Kidney glomerular epithelial cell (primary cell): ENCODE data around the gene AUTS2.
"Not testable (repeated sequence)": the region's sequence is repeated elsewhere in the genome, so short reads cannot be mapped to it uniquely, and the experiment has no call there.

Experiments
- DNase-seq: peaks from one replicate; lab custom pipeline; 2025; lab: John Stamatoyannopoulos, UW

The AUTS2 gene

GRCh38 chr7:70582927-70583895 lies 984.9 kb downstream of the AUTS2 start:
- no peak for DNase-seq

GRCh38 chr7:70583965-70584883 lies 985.9 kb downstream of the AUTS2 start:
- DNase-seq: no peak

- no peak for DNase-seq
Observed at GRCh38 chr7:70585071-70585470, 986.8 kb downstream of the AUTS2 start.

GRCh38 chr7:70586822-70587221 lies 988.5 kb downstream of the AUTS2 start:
- DNase-seq: no peak

- no peak for DNase-seq
Observed at GRCh38 chr7:70587739-70588138, 989.5 kb downstream of the AUTS2 start.

DNA sequence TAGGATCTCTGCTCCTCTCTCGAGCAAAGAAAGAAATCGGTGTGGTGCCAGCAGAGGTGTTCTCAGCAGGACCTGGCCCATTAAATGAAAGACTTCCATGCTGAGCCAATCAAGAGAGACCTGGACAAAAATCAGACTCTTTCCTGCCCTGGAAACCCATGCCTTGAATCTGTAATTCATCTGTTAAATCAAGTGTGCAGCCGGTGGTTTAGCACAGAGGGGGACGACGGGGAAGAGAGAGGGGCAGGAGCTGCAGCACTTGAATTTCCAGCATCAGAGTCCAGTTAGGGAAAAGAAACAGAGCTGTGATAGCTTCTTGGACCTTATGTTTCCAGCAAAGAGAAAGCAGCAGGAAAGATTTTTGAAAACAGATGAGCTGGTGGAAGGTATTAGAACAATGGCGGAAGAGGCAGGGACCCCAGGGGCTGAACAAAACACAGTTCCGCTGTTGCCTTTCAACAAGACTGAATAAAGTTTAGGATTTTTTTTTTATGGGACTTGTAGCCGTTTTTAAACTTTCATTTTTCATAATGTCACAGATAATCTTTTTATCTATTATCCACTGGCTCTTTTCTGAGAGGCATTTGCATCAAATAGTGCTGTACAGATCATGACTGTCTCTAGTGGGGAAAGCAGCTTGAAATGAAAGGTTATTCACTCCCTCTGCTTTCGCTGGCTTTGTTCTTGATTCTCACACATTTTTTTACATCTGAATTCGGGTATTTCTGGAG lies 990.1 kb downstream of the AUTS2 start:
- no peak for DNase-seq

- no peak for DNase-seq
Observed at GRCh38 chr7:70589010-70589409, 990.7 kb downstream of the AUTS2 start.

GRCh38 chr7:70589590-70589989 lies 991.3 kb downstream of the AUTS2 start:
- no peak for DNase-seq

GRCh38 chr7:70590126-70590854 lies 992.0 kb downstream of the AUTS2 start:
- DNase-seq: no peak

DNA sequence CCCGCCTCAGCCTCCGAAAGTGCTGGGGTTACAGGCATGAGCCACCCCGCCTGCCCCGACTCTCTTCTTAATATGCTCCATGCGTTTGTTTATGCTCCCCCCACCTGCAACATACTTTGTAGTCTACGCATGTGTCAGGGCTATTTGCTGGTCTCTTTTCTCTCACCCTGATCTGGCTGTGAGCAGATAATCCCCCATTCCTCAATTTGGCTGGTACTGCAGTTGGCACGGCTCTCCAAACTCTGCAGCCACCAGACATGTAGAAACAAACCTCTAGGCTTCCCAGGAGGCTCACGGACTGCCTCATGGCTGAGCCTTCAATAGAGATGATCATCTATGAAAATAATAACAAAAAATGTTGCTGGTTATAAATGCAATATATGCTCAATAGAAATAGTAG lies 993.4 kb downstream of the AUTS2 start:
- no peak for DNase-seq

DNA sequence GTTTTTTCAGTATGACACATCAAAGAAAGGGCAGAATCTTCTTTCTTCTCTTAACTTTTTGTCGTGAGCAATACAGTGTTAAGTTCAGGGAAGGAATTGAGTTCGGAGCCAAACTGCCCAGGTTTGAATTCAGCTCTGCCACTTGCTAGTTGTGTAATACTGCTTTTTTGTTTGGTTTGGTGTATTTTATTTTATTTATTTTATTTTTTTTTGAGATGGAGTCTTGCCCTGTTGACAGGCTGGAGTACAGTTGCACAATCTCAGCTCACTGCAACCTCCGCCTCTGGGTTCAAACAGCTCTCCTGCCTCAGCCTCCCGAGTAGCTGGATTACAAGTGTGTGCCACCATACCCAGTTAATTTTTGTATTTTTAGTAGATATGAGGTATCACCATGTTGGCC lies 993.9 kb downstream of the AUTS2 start:
- no peak for DNase-seq

GRCh38 chr7:70594170-70594569 lies 995.9 kb downstream of the AUTS2 start:
- no peak for DNase-seq

- not testable (repeated sequence) for DNase-seq
Observed at GRCh38 chr7:70594885-70595284, 996.6 kb downstream of the AUTS2 start.

DNA sequence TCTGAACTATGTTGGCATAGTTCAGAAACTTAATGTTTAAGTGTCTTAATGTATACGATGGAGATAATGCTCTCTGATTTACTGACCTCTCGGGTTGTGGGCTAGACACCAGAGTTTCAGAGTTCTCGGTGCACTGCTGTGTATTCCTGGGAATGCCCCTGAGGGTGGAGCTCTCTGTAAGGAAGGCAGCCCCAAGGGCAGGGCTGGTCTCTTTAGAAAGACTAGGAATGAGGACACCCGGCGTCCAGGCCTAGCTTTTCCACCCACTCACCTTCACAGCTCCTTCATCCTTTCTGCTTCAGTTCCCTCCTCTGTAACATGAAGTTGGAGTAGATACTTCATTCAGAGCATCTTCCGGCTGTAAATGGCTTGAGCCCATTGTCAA lies 997.1 kb downstream of the AUTS2 start:
- DNase-seq: no peak

DNA sequence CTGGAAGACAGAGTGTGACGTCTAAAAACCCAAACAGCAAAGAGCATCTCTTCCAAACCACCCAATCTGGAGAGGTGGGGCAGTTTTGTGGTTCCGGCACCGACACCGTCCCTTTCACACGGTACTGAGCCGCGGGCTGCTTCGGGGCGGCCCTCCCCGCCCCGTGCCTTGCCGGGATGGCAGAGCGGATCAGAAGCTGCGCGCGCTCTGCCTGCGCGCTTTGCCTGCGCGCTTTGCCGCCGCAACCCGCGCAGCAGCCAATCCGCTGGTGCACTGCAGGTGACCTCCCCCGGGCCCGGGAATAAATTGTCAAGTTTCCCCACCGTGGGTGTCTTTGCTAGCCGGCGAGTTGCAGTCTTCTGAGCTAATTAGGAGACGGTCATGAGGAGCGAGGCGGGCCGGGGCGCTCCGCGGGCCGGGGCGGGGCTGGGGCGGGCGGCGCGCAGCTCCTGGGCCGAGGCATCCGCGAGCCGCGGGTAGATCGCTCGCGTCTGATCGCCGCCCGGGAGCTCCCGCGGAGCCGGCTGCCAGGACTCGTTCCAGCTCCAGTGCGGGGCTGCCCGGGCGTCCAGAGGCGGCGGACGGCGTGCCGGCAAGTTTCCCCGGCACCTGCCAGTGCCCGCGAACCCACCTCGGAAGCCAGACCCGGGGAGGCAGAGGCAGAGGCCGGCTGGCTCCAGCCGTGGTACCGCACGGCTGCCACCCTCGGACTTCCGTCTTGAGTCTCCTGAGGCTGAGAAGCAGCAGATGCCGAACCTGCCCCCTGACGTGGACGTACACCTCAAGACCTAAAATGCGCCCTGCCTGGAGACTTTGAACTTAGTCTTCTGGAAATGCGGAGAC lies 997.7 kb downstream of the AUTS2 start:
- no peak for DNase-seq

- no peak for DNase-seq
Observed at GRCh38 chr7:70596598-70596913, 998.3 kb downstream of the AUTS2 start.

- DNase-seq: no peak
Observed at GRCh38 chr7:70597066-70597465, 998.8 kb downstream of the AUTS2 start.

GRCh38 chr7:70598976-70599375 lies 1000.7 kb downstream of the AUTS2 start:
- peak; percentile 54 for DNase-seq

GRCh38 chr7:70599446-70600190 lies 1001.3 kb downstream of the AUTS2 start:
- no peak for DNase-seq

DNA sequence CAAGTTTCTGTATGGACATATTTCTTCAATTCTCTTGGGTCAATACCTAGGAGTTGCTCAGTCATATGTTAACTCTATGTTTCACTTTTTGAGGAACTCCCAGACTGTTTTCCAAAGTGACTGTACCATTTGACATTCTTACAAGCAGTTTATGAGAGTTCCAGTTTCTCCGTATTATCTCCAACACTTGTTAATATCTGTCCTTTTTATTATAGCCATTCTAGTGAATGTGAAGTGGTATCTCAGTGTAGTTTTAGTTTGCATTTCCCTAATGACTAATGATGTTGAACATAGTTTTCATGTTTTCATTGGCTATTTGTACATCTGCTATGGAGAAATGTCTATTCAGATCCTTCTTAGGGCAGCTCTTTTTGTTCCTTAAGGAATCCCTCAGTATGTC lies 1002.7 kb downstream of the AUTS2 start:
- no peak for DNase-seq
